Pancreas (tissue), 10 donors: Measurements from ENCODE around the gene ALS2. TPM values are rescaled to one million over a fixed set of nuclear protein-coding genes. Genes with fewer than 3 reads are reported as not detected.
"Not testable (repeated sequence)": the region's sequence is repeated elsewhere in the genome, so short reads cannot be mapped to it uniquely, and the experiment has no call there.

ENCODE experiments used
- ATAC-seq, 4 donors: fragments of 200-7000 bp; cut with Tn5 transposase; one replicate each; pipeline versions ENCODE4 v1.8.0 to v1.9.1; 2020; ENCODE audit warnings: mild to moderate bottlenecking in 4 of 4, moderate library complexity in 4 of 4
- DNase-seq, 6 donors: peaks; one replicate each; pipeline ENCODE4 v3.0.0-alpha.2; 2020
- FAIRE-seq: peaks from 2 replicates; lab custom pipeline; 2012; peaks lifted over from hg19 to GRCh38; lab: Jason Lieb, UNC
- H3K27ac ChIP-seq, 4 donors: fragments of 200-600 bp; sonication (generic); 1 replicate in 3 of 4; 2 replicates in 1 of 4; pipeline versions ENCODE4 v1.5.0 to v1.8.0; 2020
- H3K27me3 ChIP-seq, 4 donors: fragments of 200-600 bp; one replicate each; pipeline ENCODE4 v1.8.0; 2021
- H3K36me3 ChIP-seq, 3 donors: fragments of 200-600 bp; sonication (generic) in 1 of 3; one replicate each; pipeline versions ENCODE4 v1.5.0 to v1.8.0; 2020 to 2021
- H3K4me1 ChIP-seq, 3 donors: fragments of 200-600 bp; one replicate each; pipeline ENCODE4 v1.8.0; 2021
- H3K4me3 ChIP-seq, 4 donors: fragments of 200-600 bp; sonication (generic) in 2 of 4; one replicate each; pipeline versions ENCODE4 v1.5.0 to v1.8.0; 2020 to 2021
- H3K9me3 ChIP-seq, 4 donors: fragments of 200-600 bp; one replicate each; pipeline ENCODE4 v1.8.0; 2021
- WGBS, 2 donors: extraction: QIAGEN DNeasy Blood & Tissue Kit; methylation state at CpG; one replicate each; pipeline ENCODE4 v1.1.7; 2013; 5-methylcytosine and 5-hydroxymethylcytosine counted together
- intact Hi-C, 3 donors: fragments of 100-400 bp; cut with DNase I; formaldehyde crosslinking; loops; one replicate each; pipeline versions ENCODE4 v1.11.1 to v1.14.2; 2022
- polyA plus RNA-seq, 2 donors: library from polyadenylated mRNA; stranded (reverse); fragments of 200-250 nt; gene quantifications; one replicate each; pipeline ENCODE4 v1.2.3, GENCODE V29; 2013
- total RNA-seq, 6 donors: library from RNA; stranded (reverse); fragmentation: NEBNext Ultra II Directional in 4 of 6; extraction: Animal tissue kit (Norgen Biotek cat#: 25700) in 4 of 6; gene quantifications; one replicate each; pipeline versions ENCODE4 v1.2.1 to v1.2.4, GENCODE V29; 2021 to 2023
- TF ChIP-seq, protein P1 (sequence below), 4 donors: fragments of 200-600 bp; sonication (generic) in 3 of 4; IDR thresholded peaks; one replicate each; pipeline versions ENCODE4 v1.5.0 to v1.8.0; 2021; ENCODE audit warnings: antibody characterized with exemption in 4 of 4
- donor health status: healthy with polysubstance abuse.
- donor health status: DM: no; HTN: no; CAD: no; lungs with moderate emphysema.
- donor health status: DM: no; HTN: no; CAD: no.
- donor health status: control.
- donor health status: control.
- donor health status: Bipolar disorder and iron deficiency.
- donor health status: DM: yes; HTN: yes; CAD: no.
- donor health status: DM: no; HTN: no; CAD: no.
- donor health status: DM: no; HTN: no; CAD: no.
- donor health status: DM: yes; HTN: yes; CAD: no.

ALS2 gene
- total and polyA plus RNA-seq, 8 donors, result 4.8 to 12.9 (median 6.9) TPM

DNA sequence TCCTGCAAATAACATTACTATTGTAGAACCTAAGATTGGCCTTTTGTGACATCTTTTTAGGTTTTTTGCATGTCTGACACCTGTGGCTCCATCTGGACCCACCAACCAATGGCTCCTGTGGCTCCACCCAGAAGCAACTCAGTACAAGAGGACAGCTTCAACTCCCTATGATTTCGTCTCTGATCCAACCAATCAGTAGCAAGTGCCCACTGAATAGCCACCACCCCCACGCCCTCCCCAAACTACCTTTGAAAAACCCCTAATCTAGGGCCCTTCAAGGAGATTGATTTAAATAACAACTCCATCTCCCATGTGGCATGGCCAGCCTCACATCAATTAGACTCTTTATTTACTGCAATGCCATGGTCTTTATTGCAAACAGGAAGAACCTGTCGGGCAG is 105.9 kb downstream of the ALS2 start:
- WGBS, 2 donors, result 61 to 64% methylated on average over 3 of the region's 3 CpGs
- ATAC-seq, result no peak
- Histone ChIP-seq H3K9me3 (no peaks in the 10 kb centered on the region), H3K27ac (no peak overlapping the region), H3K36me3 (no peaks in the 10 kb centered on the region), H3K4me1 (no peaks in the 10 kb centered on the region), H3K27me3 (no peaks in the 10 kb centered on the region), H3K4me3 (no peak overlapping the region)
- DNase-seq, result no peak
- intact Hi-C loops, result no loop called here
- no peak for FAIRE-seq
- TF ChIP-seq, protein P1, sequence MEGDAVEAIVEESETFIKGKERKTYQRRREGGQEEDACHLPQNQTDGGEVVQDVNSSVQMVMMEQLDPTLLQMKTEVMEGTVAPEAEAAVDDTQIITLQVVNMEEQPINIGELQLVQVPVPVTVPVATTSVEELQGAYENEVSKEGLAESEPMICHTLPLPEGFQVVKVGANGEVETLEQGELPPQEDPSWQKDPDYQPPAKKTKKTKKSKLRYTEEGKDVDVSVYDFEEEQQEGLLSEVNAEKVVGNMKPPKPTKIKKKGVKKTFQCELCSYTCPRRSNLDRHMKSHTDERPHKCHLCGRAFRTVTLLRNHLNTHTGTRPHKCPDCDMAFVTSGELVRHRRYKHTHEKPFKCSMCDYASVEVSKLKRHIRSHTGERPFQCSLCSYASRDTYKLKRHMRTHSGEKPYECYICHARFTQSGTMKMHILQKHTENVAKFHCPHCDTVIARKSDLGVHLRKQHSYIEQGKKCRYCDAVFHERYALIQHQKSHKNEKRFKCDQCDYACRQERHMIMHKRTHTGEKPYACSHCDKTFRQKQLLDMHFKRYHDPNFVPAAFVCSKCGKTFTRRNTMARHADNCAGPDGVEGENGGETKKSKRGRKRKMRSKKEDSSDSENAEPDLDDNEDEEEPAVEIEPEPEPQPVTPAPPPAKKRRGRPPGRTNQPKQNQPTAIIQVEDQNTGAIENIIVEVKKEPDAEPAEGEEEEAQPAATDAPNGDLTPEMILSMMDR (IDR thresholded peaks at IDR 0.05), result no peak

GRCh38 chr2:201674298-201674697 is 106.4 kb downstream of the ALS2 start:
- DNase-seq, result no peak
- Histone ChIP-seq H3K4me1 (no peaks in the 10 kb centered on the region), H3K4me3 (no peak overlapping the region), H3K9me3 (no peaks in the 10 kb centered on the region), H3K27ac (no peak overlapping the region), H3K27me3 (no peaks in the 10 kb centered on the region), H3K36me3 (no peaks in the 10 kb centered on the region)
- 46 to 60% methylated on average over 3 of the region's 3 CpGs for WGBS, 2 donors
- ATAC-seq, result no peak
- no peak for FAIRE-seq
- intact Hi-C loops, result no loop called here
- TF ChIP-seq, protein P1 (IDR thresholded peaks at IDR 0.05), result no peak

GRCh38 chr2:201673546-201673945 is 107.2 kb downstream of the ALS2 start:
- H3K36me3 ChIP-seq, result no peaks in the 10 kb centered on the region
- intact Hi-C loops, result no loop called here
- DNase-seq (no peak), FAIRE-seq (no peak), ATAC-seq (no peak)
- no peak overlapping the region for H3K27ac ChIP-seq
- no peaks in the 10 kb centered on the region for H3K4me1 ChIP-seq
- TF ChIP-seq, protein P1 (IDR thresholded peaks at IDR 0.05), result no peak
- no peaks in the 10 kb centered on the region for H3K27me3 ChIP-seq
- H3K9me3 ChIP-seq, result no peaks in the 10 kb centered on the region
- no peak overlapping the region for H3K4me3 ChIP-seq
- WGBS, 2 donors, result 71 to 76% methylated on average over 2 of the region's 2 CpGs

DNA sequence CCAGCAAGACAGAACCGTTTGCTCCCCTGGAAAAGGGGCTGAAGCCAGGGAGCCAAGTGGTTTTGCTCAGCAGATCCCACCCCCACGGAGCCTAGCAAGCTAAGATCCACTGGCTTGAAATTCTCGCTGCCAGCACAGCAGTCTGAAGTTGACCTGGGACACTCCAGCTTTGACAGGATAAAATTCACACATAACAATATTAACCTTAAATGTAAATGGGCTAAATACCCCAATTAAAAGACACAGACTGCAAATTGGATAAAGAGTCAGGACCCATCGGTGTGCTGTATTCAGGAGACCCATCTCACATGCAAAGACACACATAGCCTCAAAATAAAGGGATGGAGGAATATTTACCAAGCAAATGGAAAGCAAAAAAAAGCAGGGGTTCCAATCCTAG is 109.5 kb downstream of the ALS2 start:
- DNase-seq, H3K9me3 ChIP-seq, intact Hi-C loops, FAIRE-seq, ATAC-seq, H3K27me3 ChIP-seq, H3K4me3 ChIP-seq, H3K36me3 ChIP-seq, H3K27ac ChIP-seq, H3K4me1 ChIP-seq: not testable (repeated sequence)
- 54 to 55% methylated on average over 4 of the region's 4 CpGs for WGBS, 2 donors

DNA sequence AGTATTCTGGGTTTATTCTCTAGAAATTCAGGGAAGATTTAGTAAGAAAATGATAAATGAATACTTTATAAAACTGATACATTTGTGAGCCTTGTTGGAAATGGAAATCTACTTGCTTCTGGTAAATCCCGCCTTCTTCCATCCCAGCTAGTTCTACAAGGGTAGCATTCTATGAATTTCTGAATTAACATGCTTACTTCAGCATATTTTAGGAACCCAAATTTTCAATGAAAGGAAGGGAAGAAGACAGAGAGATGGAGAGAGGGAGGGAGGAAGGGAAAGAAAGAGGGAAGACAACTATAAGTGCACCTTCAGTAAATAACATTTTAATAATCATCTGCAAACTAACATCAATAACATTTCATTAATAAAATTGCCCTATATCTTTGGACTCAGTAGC is 110.9 kb downstream of the ALS2 start:
- WGBS, 2 donors, result 83 to 90% methylated on average over 1 of the region's 1 CpG
- H3K4me1 ChIP-seq, result no peaks in the 10 kb centered on the region
- H3K9me3 ChIP-seq, result no peaks in the 10 kb centered on the region
- H3K4me3 ChIP-seq, result no peak overlapping the region
- no peaks in the 10 kb centered on the region for H3K36me3 ChIP-seq
- no peaks in the 10 kb centered on the region for H3K27me3 ChIP-seq
- ATAC-seq (no peak), FAIRE-seq (no peak), DNase-seq (no peak)
- intact Hi-C loops, result no loop called here
- H3K27ac ChIP-seq, result no peak overlapping the region
- TF ChIP-seq, protein P1 (IDR thresholded peaks at IDR 0.05), result no peak
